LHCN-M2 (cell line): ENCODE results near the gene MPL. TPM values are rescaled to one million over a fixed set of nuclear protein-coding genes. Genes with fewer than 3 reads are reported as not detected.
"Not testable (repeated sequence)": the region's sequence is repeated elsewhere in the genome, so short reads cannot be mapped to it uniquely, and the experiment has no call there.

ENCODE experiments used
- DNase-seq: peaks from one replicate; pipeline ENCODE4 v3.0.0-alpha.2; 2012; ENCODE audit warnings: low read depth
- total RNA-seq: library from RNA; depleted of rRNA; stranded (reverse); fragments of >200 nt; gene quantifications from 2 replicates; pipeline ENCODE4 v1.2.3, GENCODE V29; 2014

The MPL gene
- total RNA-seq, 1 experiment from 2014 or later: not detected

DNA sequence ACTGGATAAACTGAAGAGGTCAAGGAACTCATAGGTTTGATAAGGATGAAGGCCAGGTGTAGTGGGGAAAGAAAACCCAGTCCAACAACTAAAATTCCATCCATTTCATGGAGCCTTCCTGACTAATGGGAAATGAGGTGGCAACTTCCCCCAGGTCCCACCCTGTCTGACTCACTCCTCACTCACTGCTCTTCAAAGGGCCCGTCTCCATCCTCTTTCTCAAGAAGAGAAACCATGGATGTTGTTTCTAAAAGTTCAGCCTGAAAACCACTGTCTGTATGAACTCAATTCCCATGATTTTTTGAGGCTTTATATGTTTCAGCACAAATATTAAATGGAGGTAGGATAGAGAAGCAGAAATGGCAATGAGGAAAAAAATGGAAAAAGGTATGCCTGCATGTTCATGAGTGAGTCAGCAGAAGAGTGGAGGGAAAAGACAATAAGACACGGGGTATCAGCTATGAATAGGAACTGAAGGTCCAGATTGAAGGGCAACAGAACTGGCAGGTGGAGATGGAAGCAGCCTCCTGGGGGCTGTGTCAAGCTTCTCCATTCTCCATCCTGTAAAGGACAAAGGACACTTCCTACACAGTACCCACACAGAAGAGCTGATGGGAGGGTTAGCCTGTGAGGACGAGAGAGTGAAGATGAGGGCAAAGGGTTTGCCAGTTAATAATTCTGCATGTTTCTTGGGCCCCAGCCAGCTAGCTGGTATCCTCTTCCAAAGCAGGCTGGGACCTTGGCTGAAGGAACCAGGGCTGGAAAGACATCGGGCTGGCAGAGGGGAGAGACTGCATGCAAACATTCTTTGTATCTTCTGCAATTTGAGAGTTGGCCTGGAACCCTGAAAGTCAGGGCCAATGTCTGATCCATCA, 35.7 kb downstream of the MPL start:
- DNase-seq: peak; percentile 81

GRCh38 chr1:43376723-43377235, 39.2 kb downstream of the MPL start:
- DNase-seq: no peak

DNA sequence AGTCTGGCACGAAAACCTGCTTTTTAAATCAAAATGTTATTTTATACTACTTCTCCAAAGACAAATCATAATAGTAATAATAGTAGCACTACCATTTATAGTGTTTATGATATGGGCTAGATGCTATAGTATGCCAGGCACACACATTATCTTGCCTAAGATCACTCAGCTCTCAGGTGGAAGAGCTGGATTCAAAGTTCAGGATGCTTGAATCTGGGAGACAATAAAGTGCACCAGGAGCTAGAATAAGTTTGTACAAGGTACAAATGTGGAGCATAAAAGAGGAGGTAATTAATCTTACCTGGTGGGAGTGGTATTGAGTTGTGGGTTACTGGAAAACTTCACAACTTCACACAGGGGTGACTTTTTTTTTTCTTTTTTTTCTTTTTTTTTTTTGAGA, 40.2 kb downstream of the MPL start:
- no peak for DNase-seq

GRCh38 chr1:43379476-43379875, 41.9 kb downstream of the MPL start:
- DNase-seq: no peak

GRCh38 chr1:43381612-43382011, 44.0 kb downstream of the MPL start:
- no peak for DNase-seq

DNA sequence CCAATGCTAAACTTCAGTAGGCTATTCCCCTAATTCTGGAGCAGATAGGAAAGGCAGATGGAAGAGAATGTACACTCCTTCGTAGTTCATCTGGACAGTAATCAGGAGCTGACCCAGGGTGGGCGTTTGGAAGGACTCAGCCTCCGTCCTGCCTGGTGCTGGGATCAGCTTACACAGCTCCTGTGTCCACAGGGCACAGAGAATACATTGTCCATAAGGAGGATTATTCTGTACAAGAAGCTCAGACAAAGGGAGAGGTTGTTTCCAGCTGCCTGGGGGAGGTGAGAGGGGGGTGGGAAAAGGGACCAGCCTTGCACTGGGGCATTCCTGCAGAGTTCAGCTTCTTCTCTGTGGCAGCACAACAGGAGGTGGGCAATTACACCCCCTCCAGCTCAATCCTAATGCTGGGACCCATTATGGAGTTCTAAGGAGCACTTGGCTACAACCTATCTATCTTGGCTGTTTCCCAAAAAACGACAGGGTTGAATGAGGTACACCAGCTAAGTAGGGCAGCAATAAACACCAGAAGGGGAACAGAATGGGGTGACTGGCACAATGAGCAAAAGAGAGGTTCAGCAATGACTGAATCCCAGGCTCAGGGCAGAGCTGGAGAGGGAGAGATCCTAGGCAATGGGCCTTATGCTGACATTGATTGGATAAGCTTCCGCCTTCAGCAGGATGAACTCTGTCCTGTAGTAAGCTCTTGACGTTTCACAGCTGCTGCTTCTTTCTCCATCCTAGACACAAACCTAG, 44.6 kb downstream of the MPL start:
- DNase-seq: no peak

- DNase-seq: peak; percentile 47
Measured at GRCh38 chr1:43383449-43383848, 45.8 kb downstream of the MPL start.

GRCh38 chr1:43386676-43387075, 49.1 kb downstream of the MPL start:
- DNase-seq: no peak

DNA sequence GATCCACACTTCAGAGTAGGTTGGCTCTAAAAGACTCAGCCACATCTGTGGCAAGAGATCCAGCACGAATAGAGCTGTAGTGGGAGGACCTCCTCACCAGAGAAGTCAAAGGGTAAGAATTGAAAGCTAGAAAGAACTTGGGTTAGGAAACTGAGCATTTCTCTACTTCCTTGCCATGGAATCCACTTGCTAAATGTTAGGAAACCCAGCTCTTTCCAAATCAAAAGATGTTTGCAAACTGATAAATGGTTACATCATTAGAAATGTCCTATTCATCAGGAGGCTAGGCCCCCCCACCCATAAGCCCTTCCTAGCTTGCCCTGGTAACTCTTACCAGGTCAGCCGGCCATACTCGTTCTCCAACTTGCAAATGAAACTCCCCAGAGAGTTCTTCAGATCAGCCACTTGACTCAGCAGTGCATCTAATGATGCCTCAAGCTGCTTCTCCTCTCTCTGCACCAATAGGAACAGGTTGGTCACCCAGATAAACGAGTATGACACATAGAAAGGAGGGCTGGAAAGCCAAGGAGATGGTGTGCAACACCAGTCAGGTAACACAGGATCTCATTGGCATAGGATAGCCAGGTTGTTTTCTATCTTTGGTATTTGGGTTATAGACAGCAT, 50.5 kb downstream of the MPL start:
- no peak for DNase-seq

GRCh38 chr1:43388613-43389012, 51.0 kb downstream of the MPL start:
- no peak for DNase-seq

DNA sequence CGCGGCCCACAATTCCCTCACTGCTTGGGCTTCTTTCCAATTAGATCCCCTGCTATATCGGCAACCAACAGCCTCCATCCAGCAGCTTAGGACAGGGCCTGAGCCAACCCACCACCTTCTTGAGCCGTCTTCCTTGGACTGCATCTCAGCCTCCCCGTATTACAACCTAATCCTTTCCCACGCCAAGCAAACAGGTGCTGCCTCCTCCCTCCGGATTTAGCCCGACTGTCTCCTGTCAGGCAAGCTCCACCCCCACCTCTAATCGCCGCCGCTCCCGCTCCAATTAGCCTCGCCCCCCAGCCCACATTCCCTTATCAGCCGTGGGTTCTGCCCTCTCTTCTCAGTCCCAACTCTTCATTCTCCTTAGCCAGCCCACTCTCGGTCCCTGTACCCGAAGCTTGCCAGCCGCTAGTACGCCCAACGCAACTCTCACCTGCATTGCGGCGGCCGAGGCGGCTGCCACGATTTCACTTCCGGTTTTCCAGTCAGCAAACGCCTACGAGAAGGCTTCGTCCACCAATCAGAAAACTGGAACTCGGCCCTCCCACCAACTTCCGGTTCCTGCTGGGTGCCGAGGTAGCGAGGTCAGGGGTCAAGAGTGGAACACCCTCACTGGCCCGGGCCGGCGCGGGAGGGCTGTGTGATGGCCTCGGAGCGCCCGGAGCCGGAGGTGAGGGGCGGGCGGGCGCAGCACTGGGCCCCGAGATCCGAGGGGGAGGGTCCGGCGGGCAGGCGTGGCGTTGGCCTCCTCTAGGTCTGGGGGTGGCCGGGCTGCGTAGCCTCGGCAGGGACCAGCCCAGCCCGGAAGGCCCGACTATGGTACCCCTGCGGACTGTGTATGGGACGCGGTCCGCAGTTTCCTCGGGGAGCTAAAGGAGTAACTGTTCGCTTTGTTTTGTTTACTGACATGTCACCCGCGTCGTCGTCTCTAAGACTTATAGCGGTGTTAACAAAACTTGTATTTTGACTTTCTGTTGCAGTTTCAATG, 52.0 kb downstream of the MPL start, which contains the start of the genes MED8 and SZT2:
MED8 (minus strand) TSS at position 475 of the 988 bp plus-strand sequence; CDS start at position 439, 36 bp downstream.
SZT2 (plus strand) TSS at position 574 of the 988 bp plus-strand sequence; CDS start at position 644, 70 bp downstream.
- peak; percentile 89 for DNase-seq

DNA sequence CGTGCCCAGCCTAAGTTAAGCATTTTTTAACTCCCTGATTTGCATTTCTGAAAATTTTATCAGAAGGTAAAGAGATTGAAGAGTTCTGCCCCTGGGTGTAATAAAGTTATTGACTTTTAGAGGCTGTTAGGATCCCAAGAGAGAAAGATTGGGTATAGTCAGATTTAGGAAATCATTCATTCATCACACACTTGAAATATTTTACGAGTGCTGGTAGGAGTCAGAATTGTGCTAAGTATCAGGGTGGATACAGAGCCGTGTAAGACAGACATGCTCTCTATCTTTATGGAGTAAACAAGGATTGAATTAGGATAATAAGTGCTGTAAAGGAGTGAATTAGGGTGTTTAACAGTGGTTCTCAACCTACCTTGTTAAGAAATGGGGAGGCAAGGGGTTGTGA, 55.1 kb downstream of the MPL start:
- no peak for DNase-seq

DNA sequence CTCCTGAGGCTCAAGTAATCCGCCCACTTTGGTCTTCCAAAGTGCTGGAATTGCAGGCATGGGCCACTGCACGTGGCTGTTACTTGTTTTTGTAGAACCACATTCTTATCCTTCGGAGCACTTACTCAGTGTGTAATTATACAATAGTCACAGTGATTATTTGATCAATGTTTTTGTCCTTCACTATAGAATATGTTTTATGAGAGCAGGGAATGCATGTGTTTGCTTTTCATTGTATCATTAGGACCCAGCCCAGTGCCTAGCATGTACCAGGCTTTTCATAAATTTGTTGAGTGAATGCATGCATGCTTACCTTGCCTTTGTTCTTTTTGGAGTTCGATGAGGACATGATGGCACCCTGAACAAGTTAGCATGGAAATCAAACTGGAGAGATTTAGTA, 57.9 kb downstream of the MPL start:
- DNase-seq: no peak

GRCh38 chr1:43396059-43396458, 58.4 kb downstream of the MPL start:
- no peak for DNase-seq

DNA sequence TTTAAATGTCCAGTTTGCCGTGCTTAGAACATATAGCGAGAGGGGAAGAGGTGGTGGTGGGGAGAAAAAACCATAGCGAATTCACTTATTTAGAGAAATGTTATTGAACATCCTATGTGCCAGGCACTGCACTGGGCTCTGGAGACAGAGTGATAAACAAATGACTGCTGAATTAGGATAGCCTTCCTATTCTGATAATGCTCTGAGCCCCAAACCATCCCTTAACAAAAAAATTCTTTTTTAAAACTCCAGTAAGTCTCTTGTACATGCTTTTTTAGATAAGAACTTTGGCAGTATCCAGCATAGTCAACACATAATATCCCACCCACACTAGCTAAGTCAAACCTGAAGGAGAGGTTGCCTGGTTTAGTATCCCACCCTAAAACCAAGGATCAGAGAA, 60.6 kb downstream of the MPL start:
- DNase-seq: no peak

GRCh38 chr1:43400441-43400840, 62.8 kb downstream of the MPL start:
- DNase-seq: not testable (repeated sequence)

DNA sequence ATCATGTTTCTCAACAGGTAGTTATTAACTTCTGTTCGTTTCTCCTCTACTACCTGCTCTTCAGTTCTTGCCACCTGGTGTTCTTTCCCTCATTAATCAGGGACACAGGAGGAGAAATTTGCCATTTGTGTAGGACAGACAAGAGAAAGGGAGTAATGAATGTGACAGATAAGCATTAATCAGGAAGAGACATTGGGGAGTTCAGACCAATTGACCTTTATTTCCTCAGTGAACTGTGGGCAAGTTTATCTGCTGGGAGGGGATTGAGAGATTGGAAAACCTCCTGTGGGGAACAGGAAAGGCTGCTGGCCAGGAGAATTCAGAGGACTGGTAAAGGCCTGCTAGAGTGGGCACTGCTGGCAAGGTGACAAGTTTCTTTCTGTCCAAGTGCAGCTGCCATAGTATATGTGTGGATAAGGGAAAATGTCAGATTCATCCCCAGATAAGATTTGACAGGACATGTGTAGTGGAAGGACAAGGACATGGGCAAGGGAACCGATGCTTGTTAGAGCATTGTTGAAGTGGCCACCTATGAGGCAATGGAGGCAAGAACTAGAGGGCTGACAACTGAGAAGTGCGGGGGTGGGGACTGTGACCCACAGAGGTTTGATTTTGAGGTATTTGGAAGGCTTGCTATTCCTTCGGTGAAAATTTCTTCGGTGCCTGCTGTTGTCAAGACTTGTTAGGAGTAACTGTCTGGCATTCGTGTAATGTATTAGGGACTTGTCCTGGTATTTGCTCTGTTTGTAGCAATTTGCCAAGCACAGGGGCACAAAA, 64.7 kb downstream of the MPL start:
- no peak for DNase-seq
